ENCODE measurements around the gene PBX3. TPM values are rescaled to one million over a fixed set of nuclear protein-coding genes. Genes with fewer than 3 reads are reported as not detected.

PBX3 gene
- total RNA-seq, 1 experiment from 2014 or later, result 46.0 TPM

DNA sequence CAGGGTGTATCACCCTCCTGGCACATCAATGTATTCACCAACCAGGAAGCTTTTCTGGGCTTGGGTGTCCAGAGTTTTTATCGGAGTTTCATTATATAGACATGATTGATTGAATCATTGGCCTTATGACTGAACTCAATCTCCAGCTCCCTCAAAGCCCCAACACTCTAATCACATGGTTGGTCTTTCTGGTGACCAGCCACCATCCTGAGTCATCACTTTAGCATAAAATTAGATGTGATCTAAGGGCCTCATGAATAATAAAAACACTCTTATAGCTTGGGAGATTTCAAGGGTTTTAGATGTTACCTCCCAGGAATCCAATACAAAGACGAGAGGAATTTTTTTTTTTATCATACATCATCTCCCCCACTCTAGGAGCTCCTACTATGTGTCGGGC, 7.7 kb upstream of the PBX3 start:
- no peak overlapping the region for H3K14ac ChIP-seq (ENCODE audit: insufficient read depth, low read length)
- no peak overlapping the region for H3K23ac ChIP-seq (ENCODE audit: insufficient read length, low read depth, low read length)
- no peak overlapping the region for H2BK12ac ChIP-seq (ENCODE audit: insufficient read length, low read depth, low read length)
- no peak overlapping the region for H4K91ac ChIP-seq (ENCODE audit: insufficient read length, low read depth, low read length)
- H2BK15ac ChIP-seq (ENCODE audit: low read depth, low read length), result no peak overlapping the region
- no peak overlapping the region for H3K56ac ChIP-seq (ENCODE audit: insufficient read length, low read depth, low read length)
- H3K18ac ChIP-seq (ENCODE audit: insufficient read length, low read depth, low read length), result no peak overlapping the region
- H3K27me3 Mint-ChIP-seq (ENCODE audit: low read depth), result peaks cover 5% of the 10 kb centered on the region
- WGBS (ENCODE audit: extremely low coverage, insufficient read length, low lambda C conversion rate), result no CpG with 5 or more reads among the region's 3 CpGs
- H3K27ac ChIP-seq (ENCODE audit: insufficient read length, low read depth, low read length), result no peak overlapping the region
- H3K9me3 Mint-ChIP-seq, result no peaks in the 10 kb centered on the region; a peak in 1 of 5 replicates
- no peak overlapping the region for H2AFZ ChIP-seq (ENCODE audit: low read length)
- no peak overlapping the region for H4K5ac ChIP-seq (ENCODE audit: insufficient read length, low read depth, low read length)
- no peak overlapping the region for H2BK5ac ChIP-seq (ENCODE audit: insufficient read length, low read length)
- TF ChIP-seq, protein P1, sequence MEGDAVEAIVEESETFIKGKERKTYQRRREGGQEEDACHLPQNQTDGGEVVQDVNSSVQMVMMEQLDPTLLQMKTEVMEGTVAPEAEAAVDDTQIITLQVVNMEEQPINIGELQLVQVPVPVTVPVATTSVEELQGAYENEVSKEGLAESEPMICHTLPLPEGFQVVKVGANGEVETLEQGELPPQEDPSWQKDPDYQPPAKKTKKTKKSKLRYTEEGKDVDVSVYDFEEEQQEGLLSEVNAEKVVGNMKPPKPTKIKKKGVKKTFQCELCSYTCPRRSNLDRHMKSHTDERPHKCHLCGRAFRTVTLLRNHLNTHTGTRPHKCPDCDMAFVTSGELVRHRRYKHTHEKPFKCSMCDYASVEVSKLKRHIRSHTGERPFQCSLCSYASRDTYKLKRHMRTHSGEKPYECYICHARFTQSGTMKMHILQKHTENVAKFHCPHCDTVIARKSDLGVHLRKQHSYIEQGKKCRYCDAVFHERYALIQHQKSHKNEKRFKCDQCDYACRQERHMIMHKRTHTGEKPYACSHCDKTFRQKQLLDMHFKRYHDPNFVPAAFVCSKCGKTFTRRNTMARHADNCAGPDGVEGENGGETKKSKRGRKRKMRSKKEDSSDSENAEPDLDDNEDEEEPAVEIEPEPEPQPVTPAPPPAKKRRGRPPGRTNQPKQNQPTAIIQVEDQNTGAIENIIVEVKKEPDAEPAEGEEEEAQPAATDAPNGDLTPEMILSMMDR (conservative IDR thresholded peaks at IDR 0.05), result no peak
- H3K4me1 Mint-ChIP-seq, result no peaks in the 10 kb centered on the region
- H3K79me1 ChIP-seq (ENCODE audit: insufficient read depth, low read depth, low read length, poor library complexity, severe bottlenecking), result no peaks in the 10 kb centered on the region
- no peaks in the 10 kb centered on the region for H3K9me3 ChIP-seq (ENCODE audit: control insufficient read depth, low read depth, low read length)
- H2BK120ac ChIP-seq (ENCODE audit: low read depth, low read length, poor library complexity, severe bottlenecking), result no peak overlapping the region
- H2BK20ac ChIP-seq (ENCODE audit: low read depth, low read length, poor library complexity, severe bottlenecking), result no peak overlapping the region
- no peak overlapping the region for H2AK5ac ChIP-seq (ENCODE audit: insufficient read length, low read length)
- no peak overlapping the region for H3T11ph ChIP-seq (ENCODE audit: low read length)
- H3K4ac ChIP-seq (ENCODE audit: low read depth, low read length), result no peak overlapping the region
- H3K4me3 Mint-ChIP-seq, result no peak overlapping the region
- H3K27me3 ChIP-seq (ENCODE audit: insufficient read depth, low read length), result 0 out of 2 replicates have a peak, but pooled peaks cover 1% of the 10 kb centered on the region
- H3K79me2 ChIP-seq (ENCODE audit: insufficient read depth, low read length), result no peaks in the 10 kb centered on the region
- H3K36me3 Mint-ChIP-seq (ENCODE audit: insufficient read depth in 1 of 3, low read depth in 3 of 3), result no peaks in the 10 kb centered on the region
- no peak overlapping the region for H3K9ac ChIP-seq (ENCODE audit: extremely low read depth, insufficient read length, low read length)
- no peaks in the 10 kb centered on the region for H3K23me2 ChIP-seq (ENCODE audit: insufficient read length, low read depth, low read length, poor library complexity, severe bottlenecking)
- H3K4me2 ChIP-seq (ENCODE audit: insufficient read depth, insufficient read length, low read length), result no peak overlapping the region
- no peak overlapping the region for H4K8ac ChIP-seq (replicated peaks; ENCODE audit: insufficient read length, low read depth, low read length)
- H4K20me1 ChIP-seq (ENCODE audit: control insufficient read depth, insufficient read depth, insufficient read length), result no peaks in the 10 kb centered on the region
- no peak overlapping the region for H3K27ac Mint-ChIP-seq
- H3K4me1 ChIP-seq (ENCODE audit: insufficient read depth, low read length), result no peaks in the 10 kb centered on the region
- no peak for DNase-seq
